ENCODE measurements around the gene KCNK2.

GRCh38 chr1:215188302-215188950 is 105.9 kb downstream of the KCNK2 start:
- TF ChIP-seq CTCF (optimal IDR thresholded peaks at IDR 0.05 in 1 of 3, IDR thresholded peaks at IDR 0.05 in 1 of 3, conservative IDR thresholded peaks at IDR 0.05 in 1 of 3; ENCODE audit: extremely low read depth in 1 of 3, insufficient read depth in 2 of 3, low read length in 3 of 3): no peak
- TF ChIP-seq EZH2 (IDR thresholded peaks at IDR 0.05; ENCODE audit: low read length): no peak

All from keratinocyte (primary cell).